SH-SY5Y (cell line): ENCODE results near the gene PTPRD.

Experiments used
- GATA2 ChIP-seq: IDR thresholded peaks from 2 replicates; pipeline ENCODE4 v1.6.1; 2011; ENCODE audit warnings: mild to moderate bottlenecking, low read depth, low read length
- GATA3 ChIP-seq: IDR thresholded peaks from 2 replicates; pipeline ENCODE4 v1.6.1; 2011; ENCODE audit warnings: low read depth, mild to moderate bottlenecking, low read length, moderate library complexity

DNA sequence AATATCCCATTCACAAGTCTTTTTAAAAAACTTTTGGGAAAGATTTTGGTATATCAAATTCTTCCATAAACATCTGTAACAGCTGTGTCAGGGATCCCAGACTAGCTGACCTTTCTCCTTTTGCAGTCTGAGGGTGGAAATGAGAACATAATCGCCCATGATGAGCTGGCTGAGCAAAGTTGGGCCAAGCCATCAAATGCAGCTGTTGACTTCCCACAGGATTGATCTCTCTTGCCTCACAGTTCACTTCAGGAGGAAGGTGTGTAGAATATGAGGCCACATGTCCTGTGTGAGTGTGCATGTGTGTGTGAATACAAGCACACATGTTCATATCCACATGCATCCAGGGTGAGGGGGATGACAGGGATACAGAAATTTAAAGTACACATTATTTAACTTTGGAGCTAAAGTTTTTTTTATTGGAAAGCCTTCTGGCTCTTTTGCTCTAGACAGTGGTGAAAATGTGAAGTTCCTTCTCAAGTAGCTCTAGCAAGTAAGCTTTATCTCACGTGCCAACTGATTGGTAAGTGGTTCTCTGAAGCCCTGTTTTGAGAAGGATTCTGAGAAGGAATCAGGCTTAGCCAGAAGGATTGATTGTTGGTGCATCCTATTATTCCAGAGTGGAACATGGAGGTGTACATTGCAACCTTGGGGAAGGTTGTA, 2344.5 kb downstream of the PTPRD start:
- TF ChIP-seq GATA2 (no peak), GATA3 (no peak)
